Fibroblast of gingiva (primary cell): ENCODE data around the gene CRIP3.
A peak's percentile ranks its signal among the peaks of the same experiment; 100 is the strongest.

Experiments
- DNase-seq: peaks from one replicate; pipeline ENCODE4 v3.0.0-alpha.2; 2011; ENCODE audit warnings: low read depth

Gene CRIP3

GRCh38 chr6:43273707-43274106 is 34.9 kb downstream of the CRIP3 start:
- no peak for DNase-seq

GRCh38 chr6:43271944-43272343 is 36.7 kb downstream of the CRIP3 start:
- DNase-seq, result no peak

GRCh38 chr6:43271103-43271815 is 37.4 kb downstream of the CRIP3 start:
- DNase-seq, result no peak

GRCh38 chr6:43269273-43270007 is 39.2 kb downstream of the CRIP3 start:
- no peak for DNase-seq

- DNase-seq, result no peak
Observed at GRCh38 chr6:43268782-43269272, 39.8 kb downstream of the CRIP3 start.

GRCh38 chr6:43268355-43268700 is 40.3 kb downstream of the CRIP3 start:
- no peak for DNase-seq

- no peak for DNase-seq
Observed at GRCh38 chr6:43267619-43268354, 40.8 kb downstream of the CRIP3 start.

- no peak for DNase-seq
Observed at GRCh38 chr6:43265564-43265963, 43.1 kb downstream of the CRIP3 start.

GRCh38 chr6:43264599-43265145 is 44.0 kb downstream of the CRIP3 start:
- no peak for DNase-seq

GRCh38 chr6:43263314-43264178 is 45.1 kb downstream of the CRIP3 start:
- peak; percentile 48 for DNase-seq

- no peak for DNase-seq
Observed at GRCh38 chr6:43262780-43263313, 45.8 kb downstream of the CRIP3 start.

- DNase-seq, result no peak
Observed at GRCh38 chr6:43262000-43262779, 46.4 kb downstream of the CRIP3 start.

GRCh38 chr6:43261198-43261597 is 47.4 kb downstream of the CRIP3 start:
- DNase-seq, result no peak

- DNase-seq, result no peak
Observed at GRCh38 chr6:43260791-43261190, 47.8 kb downstream of the CRIP3 start.

- DNase-seq, result no peak
Observed at GRCh38 chr6:43258807-43259686, 49.6 kb downstream of the CRIP3 start.

- no peak for DNase-seq
Observed at GRCh38 chr6:43258180-43258579, 50.4 kb downstream of the CRIP3 start.

GRCh38 chr6:43257367-43258145 is 51.1 kb downstream of the CRIP3 start:
- no peak for DNase-seq

- no peak for DNase-seq
Observed at GRCh38 chr6:43256670-43257366, 51.8 kb downstream of the CRIP3 start.
